Measurements from ENCODE around the gene TPSB2. TPM values are rescaled to one million over a fixed set of nuclear protein-coding genes. Genes with fewer than 3 reads are reported as not detected.
"Not testable (repeated sequence)": the region's sequence is repeated elsewhere in the genome, so short reads cannot be mapped to it uniquely, and the experiment has no call there.

Gene TPSB2
- total and polyA plus RNA-seq, 5 donors from 2014 or later, result not detected

GRCh38 chr16:1274767-1275166 lies 44.8 kb upstream of the TPSB2 start:
- Mint-ChIP-seq H3K4me1 (peaks cover 0 to 2% (median 0%) of the 10 kb centered on the region in 4 donors), H3K9me3 (peaks cover 0 to 1% (median 0%) of the 10 kb centered on the region in 7 donors), H3K36me3 (no peaks in the 10 kb centered on the region), H3K4me3 (no peak overlapping the region), H3K27ac (no peak overlapping the region), H3K27me3 (peaks cover 14% of the 10 kb centered on the region)
- no peaks in the 10 kb centered on the region for H3K27me3 ChIP-seq (ENCODE audit: control insufficient read depth, insufficient read depth, low read length)
- H3K4me1 ChIP-seq (ENCODE audit: control insufficient read depth, insufficient read depth, low read length, poor library complexity, severe bottlenecking), result no peaks in the 10 kb centered on the region
- ATAC-seq (ENCODE audit: low read depth in 2 of 2), result no peak
- no peak overlapping the region for H3K4me3 ChIP-seq (ENCODE audit: low read depth, low read length)
- no peak overlapping the region for H3K27ac ChIP-seq (ENCODE audit: insufficient read depth, low read length, poor library complexity, severe bottlenecking)
- H3K9me3 ChIP-seq (ENCODE audit: control insufficient read depth in 2 of 2, low read length in 2 of 2), result no peaks in the 10 kb centered on the region
- no peak for DNase-seq
- no peaks in the 10 kb centered on the region for H3K36me3 ChIP-seq (ENCODE audit: control insufficient read depth, insufficient read depth, low read length)

- Histone ChIP-seq H3K9me3 (ENCODE audit: control insufficient read depth in 2 of 2, low read length in 2 of 2) (no peaks in the 10 kb centered on the region), H3K36me3 (ENCODE audit: control insufficient read depth, insufficient read depth, low read length) (no peaks in the 10 kb centered on the region), H3K27me3 (ENCODE audit: control insufficient read depth, insufficient read depth, low read length) (no peaks in the 10 kb centered on the region), H3K27ac (ENCODE audit: insufficient read depth, low read length, poor library complexity, severe bottlenecking) (no peak overlapping the region), H3K4me3 (ENCODE audit: low read depth, low read length) (no peak overlapping the region), H3K4me1 (ENCODE audit: control insufficient read depth, insufficient read depth, low read length, poor library complexity, severe bottlenecking) (no peaks in the 10 kb centered on the region)
- peaks cover 0 to 1% (median 0%) of the 10 kb centered on the region in 7 donors for H3K9me3 Mint-ChIP-seq
- peaks cover 0 to 2% (median 0%) of the 10 kb centered on the region in 4 donors for H3K4me1 Mint-ChIP-seq
- no peak overlapping the region for H3K27ac Mint-ChIP-seq
- no peaks in the 10 kb centered on the region for H3K36me3 Mint-ChIP-seq
- ATAC-seq (ENCODE audit: low read depth in 2 of 2), result no peak
- no peak overlapping the region for H3K4me3 Mint-ChIP-seq
- peaks cover 13% of the 10 kb centered on the region for H3K27me3 Mint-ChIP-seq
- DNase-seq, result no peak
These were observed 43.8 kb upstream of the TPSB2 start for GRCh38 chr16:1273816-1274215.

- H3K4me3 Mint-ChIP-seq, result no peak overlapping the region
- Histone ChIP-seq H3K9me3 (ENCODE audit: control insufficient read depth in 2 of 2, low read length in 2 of 2) (no peaks in the 10 kb centered on the region), H3K4me1 (ENCODE audit: control insufficient read depth, insufficient read depth, low read length, poor library complexity, severe bottlenecking) (no peaks in the 10 kb centered on the region), H3K4me3 (ENCODE audit: low read depth, low read length) (no peak overlapping the region), H3K36me3 (ENCODE audit: control insufficient read depth, insufficient read depth, low read length) (no peaks in the 10 kb centered on the region), H3K27ac (ENCODE audit: insufficient read depth, low read length, poor library complexity, severe bottlenecking) (no peak overlapping the region), H3K27me3 (ENCODE audit: control insufficient read depth, insufficient read depth, low read length) (no peaks in the 10 kb centered on the region)
- DNase-seq, result no peak
- ATAC-seq (ENCODE audit: low read depth in 2 of 2), result no peak
- peaks cover 6% of the 10 kb centered on the region for H3K27me3 Mint-ChIP-seq
- no peak overlapping the region for H3K27ac Mint-ChIP-seq
- H3K4me1 Mint-ChIP-seq, result peaks cover 0 to 2% (median 0%) of the 10 kb centered on the region in 4 donors
- H3K9me3 Mint-ChIP-seq, result no peaks in the 10 kb centered on the region
- H3K36me3 Mint-ChIP-seq, result no peaks in the 10 kb centered on the region
These were observed 42.6 kb upstream of the TPSB2 start for GRCh38 chr16:1272453-1273198.

GRCh38 chr16:1271724-1272413 lies 41.9 kb upstream of the TPSB2 start:
- H3K4me1 ChIP-seq (ENCODE audit: control insufficient read depth, insufficient read depth, low read length, poor library complexity, severe bottlenecking); H3K4me3 ChIP-seq (ENCODE audit: low read depth, low read length); ATAC-seq (ENCODE audit: low read depth in 2 of 2); H3K9me3 Mint-ChIP-seq; H3K36me3 ChIP-seq (ENCODE audit: control insufficient read depth, insufficient read depth, low read length); H3K27me3 ChIP-seq (ENCODE audit: control insufficient read depth, insufficient read depth, low read length); H3K36me3 Mint-ChIP-seq; DNase-seq; H3K4me1 Mint-ChIP-seq; H3K27ac ChIP-seq (ENCODE audit: insufficient read depth, low read length, poor library complexity, severe bottlenecking); H3K27ac Mint-ChIP-seq; H3K4me3 Mint-ChIP-seq; H3K27me3 Mint-ChIP-seq; H3K9me3 ChIP-seq (ENCODE audit: control insufficient read depth in 2 of 2, low read length in 2 of 2): not testable (repeated sequence)

- no peak overlapping the region for H3K4me3 Mint-ChIP-seq
- DNase-seq (no peak), ATAC-seq (ENCODE audit: low read depth in 2 of 2) (no peak)
- Histone ChIP-seq H3K4me1 (ENCODE audit: control insufficient read depth, insufficient read depth, low read length, poor library complexity, severe bottlenecking) (no peaks in the 10 kb centered on the region), H3K4me3 (ENCODE audit: low read depth, low read length) (no peak overlapping the region), H3K36me3 (ENCODE audit: control insufficient read depth, insufficient read depth, low read length) (no peaks in the 10 kb centered on the region), H3K27ac (ENCODE audit: insufficient read depth, low read length, poor library complexity, severe bottlenecking) (no peak overlapping the region), H3K27me3 (ENCODE audit: control insufficient read depth, insufficient read depth, low read length) (no peaks in the 10 kb centered on the region), H3K9me3 (ENCODE audit: control insufficient read depth in 2 of 2, low read length in 2 of 2) (no peaks in the 10 kb centered on the region)
- H3K36me3 Mint-ChIP-seq, result no peaks in the 10 kb centered on the region
- H3K4me1 Mint-ChIP-seq, result peaks cover 0 to 2% (median 0%) of the 10 kb centered on the region in 4 donors
- H3K9me3 Mint-ChIP-seq, result no peaks in the 10 kb centered on the region
- H3K27ac Mint-ChIP-seq, result no peak overlapping the region
- peaks cover 4% of the 10 kb centered on the region for H3K27me3 Mint-ChIP-seq
These were observed 41.4 kb upstream of the TPSB2 start for GRCh38 chr16:1271380-1271723.

GRCh38 chr16:1269418-1269817 lies 39.4 kb upstream of the TPSB2 start:
- ATAC-seq (ENCODE audit: low read depth in 2 of 2); H3K36me3 ChIP-seq (ENCODE audit: control insufficient read depth, insufficient read depth, low read length); H3K27ac ChIP-seq (ENCODE audit: insufficient read depth, low read length, poor library complexity, severe bottlenecking); H3K27me3 ChIP-seq (ENCODE audit: control insufficient read depth, insufficient read depth, low read length); H3K4me3 Mint-ChIP-seq; H3K27ac Mint-ChIP-seq; H3K4me3 ChIP-seq (ENCODE audit: low read depth, low read length); DNase-seq; H3K9me3 Mint-ChIP-seq; H3K4me1 ChIP-seq (ENCODE audit: control insufficient read depth, insufficient read depth, low read length, poor library complexity, severe bottlenecking); H3K27me3 Mint-ChIP-seq; H3K4me1 Mint-ChIP-seq; H3K9me3 ChIP-seq (ENCODE audit: control insufficient read depth in 2 of 2, low read length in 2 of 2); H3K36me3 Mint-ChIP-seq: not testable (repeated sequence)

- H3K27me3 ChIP-seq (ENCODE audit: control insufficient read depth, insufficient read depth, low read length), result no peaks in the 10 kb centered on the region
- ATAC-seq (ENCODE audit: low read depth in 2 of 2) (no peak), DNase-seq (no peak)
- no peak overlapping the region for H3K27ac ChIP-seq (ENCODE audit: insufficient read depth, low read length, poor library complexity, severe bottlenecking)
- H3K9me3 ChIP-seq (ENCODE audit: control insufficient read depth in 2 of 2, low read length in 2 of 2), result no peaks in the 10 kb centered on the region
- H3K27ac Mint-ChIP-seq, result no peak overlapping the region
- no peaks in the 10 kb centered on the region for H3K36me3 ChIP-seq (ENCODE audit: control insufficient read depth, insufficient read depth, low read length)
- H3K36me3 Mint-ChIP-seq, result no peaks in the 10 kb centered on the region
- H3K9me3 Mint-ChIP-seq, result peaks cover 0 to 3% (median 0%) of the 10 kb centered on the region in 7 donors
- no peaks in the 10 kb centered on the region for H3K4me1 ChIP-seq (ENCODE audit: control insufficient read depth, insufficient read depth, low read length, poor library complexity, severe bottlenecking)
- no peak overlapping the region for H3K4me3 ChIP-seq (ENCODE audit: low read depth, low read length)
- H3K4me3 Mint-ChIP-seq, result no peak overlapping the region
- peaks cover 5% of the 10 kb centered on the region for H3K27me3 Mint-ChIP-seq
- H3K4me1 Mint-ChIP-seq, result no peaks in the 10 kb centered on the region
These were observed 35.8 kb upstream of the TPSB2 start for GRCh38 chr16:1265826-1266225.
